K562 (cell line): ENCODE data around the gene DIPK1B. TPM values are rescaled to one million over a fixed set of nuclear protein-coding genes. Genes with fewer than 3 reads are reported as not detected.
A peak's percentile ranks its signal among the peaks of the same experiment; 100 is the strongest.

Experiments used
- ADNP ChIP-seq: fragments of 200-800 bp; sonication (Bioruptor generic); IDR thresholded peaks from 2 replicates; pipeline ENCODE4 v1.6.1; 2016; ENCODE audit warnings: missing genetic modification characterization, missing compliant biosample characterization
- ATF3 ChIP-seq, 2 experiments: fragments of 450-650 bp in 1 of 2; sonication (generic) in 1 of 2; formaldehyde crosslinking in 1 of 2; IDR thresholded peaks in 1 of 2; conservative IDR thresholded peaks in 1 of 2; 2 replicates each; pipeline versions ENCODE4 v1.6.1 to v1.8.1; 2016 to 2023; ENCODE audit warnings: mild to moderate bottlenecking in 2 of 2, moderate library complexity in 2 of 2, inconsistent platforms in 1 of 2, missing genetic modification reagents in 1 of 2
- CBFA2T2 ChIP-seq: fragments of 450-650 bp; conservative IDR thresholded peaks from 2 replicates; pipeline ENCODE4 v1.6.1; 2017; ENCODE audit warnings: mild to moderate bottlenecking
- CXXC5 ChIP-seq: fragments of 250-450 bp; sonication (Bioruptor Pico); IDR thresholded peaks from 2 replicates; pipeline ENCODE4 v1.8.0; 2022; ENCODE audit warnings: inconsistent platforms, mild to moderate bottlenecking, moderate library complexity
- FOSL1 ChIP-seq: fragments of 200-800 bp; sonication (Bioruptor generic); conservative IDR thresholded peaks from 2 replicates; pipeline ENCODE4 v1.6.1; 2016; ENCODE audit warnings: missing genetic modification characterization, missing compliant biosample characterization
- HMG20A ChIP-seq: fragments of 450-650 bp; formaldehyde crosslinking; conservative IDR thresholded peaks from 2 replicates; pipeline ENCODE4 v1.4.0; 2020; ENCODE audit warnings: mild to moderate bottlenecking, mixed read lengths
- MAFK ChIP-seq: IDR thresholded peaks from 2 replicates; pipeline ENCODE4 v1.6.1; 2011; ENCODE audit warnings: low read length, improper control_type of control experiment
- NFE2L1 ChIP-seq: fragments of 450-650 bp; IDR thresholded peaks from 2 replicates; pipeline ENCODE4 v1.6.1; 2016; ENCODE audit warnings: missing genetic modification characterization, low read depth, mild to moderate bottlenecking, missing compliant biosample characterization, moderate library complexity, borderline replicate concordance
- NFIX ChIP-seq: fragments of 250-450 bp; sonication (Bioruptor Pico); IDR thresholded peaks from 2 replicates; pipeline ENCODE4 v1.4.0; 2020; ENCODE audit warnings: low read depth, mild to moderate bottlenecking, moderate library complexity
- PCBP2 ChIP-seq: fragments of 200-400 bp; formaldehyde crosslinking; IDR thresholded peaks from 2 replicates; pipeline ENCODE4 v1.6.1; 2018; ENCODE audit warnings: low read length, low read depth, mild to moderate bottlenecking, moderate library complexity; ENCODE audit not compliant: poor library complexity, severe bottlenecking
- PHB ChIP-seq: fragments of 250-450 bp; sonication (Bioruptor Pico); IDR thresholded peaks from 2 replicates; pipeline ENCODE4 v1.5.0; 2021
- PRMT5 ChIP-seq: sonication (generic); formaldehyde crosslinking; IDR thresholded peaks from 2 replicates; pipeline ENCODE4 v1.5.0; 2020; ENCODE audit warnings: missing genetic modification reagents
- PURB ChIP-seq: sonication (generic); formaldehyde crosslinking; IDR thresholded peaks from 2 replicates; pipeline ENCODE4 v1.9.0; 2021; ENCODE audit warnings: low read depth, mild to moderate bottlenecking, missing genetic modification reagents
- SMAD2 ChIP-seq: fragments of 150-350 bp; IDR thresholded peaks from 2 replicates; pipeline ENCODE4 v1.6.1; 2014; ENCODE audit warnings: low read depth, mild to moderate bottlenecking, low read length
- ZBTB8A ChIP-seq: fragments of 450-650 bp; IDR thresholded peaks from 2 replicates; pipeline ENCODE4 v1.6.1; 2018; ENCODE audit warnings: mild to moderate bottlenecking, moderate library complexity; ENCODE audit not compliant: partially characterized antibody
- ZNF280A ChIP-seq: fragments of 450-650 bp; IDR thresholded peaks from 2 replicates; pipeline ENCODE4 v1.6.1; 2018; ENCODE audit warnings: mild to moderate bottlenecking, low read depth; ENCODE audit not compliant: partially characterized antibody
- ZNF644 ChIP-seq: fragments of 200-800 bp; sonication (Bioruptor generic); IDR thresholded peaks from 2 replicates; pipeline ENCODE4 v1.6.1; 2016; ENCODE audit warnings: low read depth, missing genetic modification characterization, missing compliant biosample characterization
- polyA plus RNA-seq, 8 experiments: library from polyadenylated mRNA; depleted of rRNA in 4 of 8; stranded (reverse) in 5 of 8; unstranded in 3 of 8; fragments of >200 nt; fragmentation: Nextera tagmentation in 2 of 8; fragmentation: Illumina TruSeq in 1 of 8; extraction: Ambion mirVana in 2 of 8; extraction: Trizol in 1 of 8; gene quantifications; 2 replicates each; pipeline versions ENCODE4 v1.2.1 to v1.2.3, GENCODE V29; 2011 to 2014; ENCODE audit warnings: inconsistent platforms in 1 of 8, missing spikeins in 1 of 8
- total RNA-seq, 7 experiments: library from RNA; depleted of rRNA in 6 of 7; stranded (reverse); fragments of >200 nt in 6 of 7; fragmentation: Illumina TruSeq in 2 of 7; extraction: Trizol in 2 of 7; gene quantifications; 2 replicates each; pipeline versions ENCODE4 v1.2.1 to v1.2.3, GENCODE V29; 2011 to 2021; ENCODE audit warnings: low replicate concordance in 1 of 7
- TF ChIP-seq, protein P1 (sequence below): fragments of 450-650 bp; IDR thresholded peaks from 2 replicates; pipeline ENCODE4 v1.6.1; 2017; ENCODE audit warnings: antibody characterized with exemption
- TF ChIP-seq, protein P2 (sequence below): IDR thresholded peaks from 2 replicates; pipeline ENCODE4 v1.6.1; 2011; ENCODE audit not compliant: insufficient read length; ENCODE audit errors: extremely low read depth
- TF ChIP-seq, protein P3 (sequence below), 3 experiments: fragments of 200-800 bp in 1 of 3; sonication (Bioruptor generic) in 1 of 3; sonication (generic) in 1 of 3; formaldehyde crosslinking in 1 of 3; IDR thresholded peaks; 2 replicates each; pipeline versions ENCODE4 v1.6.1 to v1.8.0; 2016 to 2022; ENCODE audit warnings: mild to moderate bottlenecking in 2 of 3, missing compliant biosample characterization in 2 of 3, missing genetic modification characterization in 2 of 3, missing genetic modification reagents in 1 of 3

The DIPK1B gene
- total and polyA plus RNA-seq, 9 of the 15 experiments (the other 6 are each of a cell fraction or from before 2014, with no cell fraction given): 0.08 to 22.3 (median 5.9) TPM

- peak; percentile 88 for TF ChIP-seq CBFA2T2
- no peak for TF ChIP-seq ZBTB8A
- TF ChIP-seq CXXC5 (CRISPR knock-in tag): peak; percentile 99
- no peak for TF ChIP-seq PHB (CRISPR knock-in tag)
- no peak for TF ChIP-seq HMG20A
- no peak for TF ChIP-seq ZNF644 (tag)
- TF ChIP-seq PURB (CRISPR knock-in tag): no peak
- TF ChIP-seq ZNF280A: no peak
- TF ChIP-seq ADNP (tag): no peak
- TF ChIP-seq, protein P1, sequence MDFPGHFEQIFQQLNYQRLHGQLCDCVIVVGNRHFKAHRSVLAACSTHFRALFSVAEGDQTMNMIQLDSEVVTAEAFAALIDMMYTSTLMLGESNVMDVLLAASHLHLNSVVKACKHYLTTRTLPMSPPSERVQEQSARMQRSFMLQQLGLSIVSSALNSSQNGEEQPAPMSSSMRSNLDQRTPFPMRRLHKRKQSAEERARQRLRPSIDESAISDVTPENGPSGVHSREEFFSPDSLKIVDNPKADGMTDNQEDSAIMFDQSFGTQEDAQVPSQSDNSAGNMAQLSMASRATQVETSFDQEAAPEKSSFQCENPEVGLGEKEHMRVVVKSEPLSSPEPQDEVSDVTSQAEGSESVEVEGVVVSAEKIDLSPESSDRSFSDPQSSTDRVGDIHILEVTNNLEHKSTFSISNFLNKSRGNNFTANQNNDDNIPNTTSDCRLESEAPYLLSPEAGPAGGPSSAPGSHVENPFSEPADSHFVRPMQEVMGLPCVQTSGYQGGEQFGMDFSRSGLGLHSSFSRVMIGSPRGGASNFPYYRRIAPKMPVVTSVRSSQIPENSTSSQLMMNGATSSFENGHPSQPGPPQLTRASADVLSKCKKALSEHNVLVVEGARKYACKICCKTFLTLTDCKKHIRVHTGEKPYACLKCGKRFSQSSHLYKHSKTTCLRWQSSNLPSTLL: no peak
- TF ChIP-seq ATF3 (IDR thresholded peaks at IDR 0.05): no peak
- TF ChIP-seq ATF3 (CRISPR knock-in tag; conservative IDR thresholded peaks at IDR 0.05): no peak
- TF ChIP-seq MAFK: no peak
- no peak for TF ChIP-seq NFIX (CRISPR knock-in tag)
- TF ChIP-seq, protein P2, sequence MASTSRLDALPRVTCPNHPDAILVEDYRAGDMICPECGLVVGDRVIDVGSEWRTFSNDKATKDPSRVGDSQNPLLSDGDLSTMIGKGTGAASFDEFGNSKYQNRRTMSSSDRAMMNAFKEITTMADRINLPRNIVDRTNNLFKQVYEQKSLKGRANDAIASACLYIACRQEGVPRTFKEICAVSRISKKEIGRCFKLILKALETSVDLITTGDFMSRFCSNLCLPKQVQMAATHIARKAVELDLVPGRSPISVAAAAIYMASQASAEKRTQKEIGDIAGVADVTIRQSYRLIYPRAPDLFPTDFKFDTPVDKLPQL: no peak
- no peak for TF ChIP-seq SMAD2
- TF ChIP-seq FOSL1 (tag): 0 out of 2 replicates have a peak, but pooled peaks have one; percentile 13
- TF ChIP-seq PCBP2: no peak
- no peak for TF ChIP-seq NFE2L1
- TF ChIP-seq, protein P3, sequence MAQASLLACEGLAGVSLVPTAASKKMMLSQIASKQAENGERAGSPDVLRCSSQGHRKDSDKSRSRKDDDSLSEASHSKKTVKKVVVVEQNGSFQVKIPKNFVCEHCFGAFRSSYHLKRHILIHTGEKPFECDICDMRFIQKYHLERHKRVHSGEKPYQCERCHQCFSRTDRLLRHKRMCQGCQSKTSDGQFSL (CRISPR knock-in tag; IDR thresholded peaks at IDR 0.05): no peak
- TF ChIP-seq, protein P3 (tag; IDR thresholded peaks at IDR 0.05): peak in 1 of 2 experiments; percentile 60; a peak in 1 of 4 replicates
- TF ChIP-seq PRMT5 (CRISPR knock-in tag): no peak
Measured at GRCh38 chr9:136662656-136663581, 49.5 kb upstream of the DIPK1B start, which contains the start of gene EGFL7 (continued).
